H1 (cell line): ENCODE results near the gene NECAP2. TPM values are rescaled to one million over a fixed set of nuclear protein-coding genes. Genes with fewer than 3 reads are reported as not detected.

Experiments used
- CTCF ChIA-PET: fragments of 300-600 bp; sonication (Branson Sonifier 250); formaldehyde crosslinking; loops from one replicate; lab custom pipeline; 2021; ENCODE audit not compliant: partially characterized antibody; lab: Charles Lee
- POLR2A ChIA-PET: fragments of 300-600 bp; sonication (Branson Sonifier 250); formaldehyde crosslinking; loops from one replicate; lab custom pipeline; 2021; ENCODE audit warnings: inconsistent platforms; ENCODE audit not compliant: partially characterized antibody; lab: Charles Lee
- DNase-seq, 2 experiments: peaks; one replicate each; pipeline versions ENCODE4 v3.0.0 to v3.0.0-alpha.2; 2010 to 2022; ENCODE audit warnings: low spot score in 2 of 2, low read depth in 1 of 2, mixed read lengths in 1 of 2
- FAIRE-seq: peaks from 2 replicates; lab custom pipeline; 2011; peaks lifted over from hg19 to GRCh38; lab: Jason Lieb, UNC
- H2AFZ ChIP-seq: 2 replicates; pipeline ENCODE4 v1.8.1; 2012; ENCODE audit warnings: low read length, inconsistent platforms
- H2AK5ac ChIP-seq: 2 replicates; pipeline ENCODE4 v1.6.1; 2013; ENCODE audit warnings: low read depth, low read length
- H2BK120ac ChIP-seq: replicated peaks from 2 replicates; pipeline ENCODE3; 2013; ENCODE audit warnings: low read depth, low read length, inconsistent platforms
- H2BK12ac ChIP-seq: 2 replicates; pipeline ENCODE4 v1.6.1; 2013; ENCODE audit warnings: low read depth, low read length
- H2BK15ac ChIP-seq: 2 replicates; pipeline ENCODE4 v1.6.1; 2013; ENCODE audit warnings: low read length
- H2BK20ac ChIP-seq: 2 replicates; pipeline ENCODE4 v1.6.1; 2013; ENCODE audit warnings: low read length
- H2BK5ac ChIP-seq: 2 replicates; pipeline ENCODE4 v1.6.1; 2013; ENCODE audit warnings: low read depth, low read length
- H3K14ac ChIP-seq: 2 replicates; pipeline ENCODE4 v1.6.1; 2013; ENCODE audit warnings: inconsistent platforms; ENCODE audit not compliant: insufficient read length
- H3K18ac ChIP-seq: 2 replicates; pipeline ENCODE4 v1.6.1; 2013; ENCODE audit warnings: low read length; ENCODE audit errors: extremely low read depth
- H3K23ac ChIP-seq: 2 replicates; pipeline ENCODE4 v1.6.1; 2013; ENCODE audit warnings: inconsistent platforms; ENCODE audit not compliant: insufficient read length
- H3K23me2 ChIP-seq: 2 replicates; pipeline ENCODE4 v1.6.1; 2013; ENCODE audit warnings: low read depth, low read length
- H3K27ac ChIP-seq: 2 replicates; pipeline ENCODE4 v1.6.1; 2011; ENCODE audit warnings: low read depth, low read length, inconsistent platforms
- H3K27me3 ChIP-seq, 4 experiments: replicated peaks in 1 of 4; 1 replicate in 1 of 4; 2 replicates in 3 of 4; pipeline versions ENCODE4 v1.6.1 to v1.8.1; 2011 to 2013; ENCODE audit warnings: low read length in 3 of 4, mild to moderate bottlenecking in 3 of 4, inconsistent platforms in 2 of 4, mixed read lengths in 2 of 4, moderate library complexity in 1 of 4; ENCODE audit not compliant: control insufficient read depth in 3 of 4, insufficient read depth in 3 of 4; ENCODE audit errors: extremely low read depth in 1 of 4
- H3K36me3 ChIP-seq, 4 experiments: 2 replicates each; pipeline versions ENCODE4 v1.6.1 to v1.8.1; 2011 to 2013; ENCODE audit warnings: mild to moderate bottlenecking in 4 of 4, low read length in 3 of 4, moderate library complexity in 2 of 4, control low read depth in 1 of 4, inconsistent platforms in 1 of 4; ENCODE audit not compliant: insufficient read depth in 4 of 4, control insufficient read depth in 2 of 4
- H3K4ac ChIP-seq: replicated peaks from 2 replicates; pipeline ENCODE3; 2013; ENCODE audit warnings: low read length, low read depth, mixed read lengths, inconsistent platforms; ENCODE audit not compliant: insufficient read length
- H3K4me1 ChIP-seq, 4 experiments: replicated peaks in 1 of 4; 1 replicate in 1 of 4; 2 replicates in 3 of 4; pipeline versions ENCODE4 v1.6.1 to v1.8.1; 2011 to 2013; ENCODE audit warnings: low read length in 3 of 4, inconsistent platforms in 2 of 4, mixed read lengths in 1 of 4; ENCODE audit not compliant: insufficient read depth in 4 of 4, control insufficient read depth in 3 of 4
- H3K4me2 ChIP-seq, 2 experiments: 2 replicates each; pipeline versions ENCODE4 v1.6.1 to v1.8.1; 2011 to 2013; ENCODE audit warnings: low read depth in 2 of 2, low read length in 2 of 2, control low read depth in 1 of 2, inconsistent platforms in 1 of 2, mild to moderate bottlenecking in 1 of 2; ENCODE audit not compliant: insufficient read depth in 1 of 2
- H3K4me3 ChIP-seq, 4 experiments: fragments of 200-600, 300-600 bp in 1 of 4; sonication (generic), shearing (Covaris generic), sonication (Bioruptor Twin) in 1 of 4; 2 replicates each; pipeline versions ENCODE4 v1.5.1 to v1.8.1; 2011 to 2016; ENCODE audit warnings: low read length in 4 of 4, low read depth in 3 of 4, control low read depth in 2 of 4, inconsistent platforms in 2 of 4, mild to moderate bottlenecking in 2 of 4, mixed read lengths in 1 of 4, moderate library complexity in 1 of 4; ENCODE audit not compliant: insufficient read depth in 2 of 4; ENCODE audit errors: extremely low read depth in 1 of 4
- H3K56ac ChIP-seq: replicated peaks from 2 replicates; pipeline ENCODE3; 2013; ENCODE audit warnings: low read depth, mild to moderate bottlenecking, mixed read lengths, low read length, inconsistent platforms; ENCODE audit not compliant: insufficient read length
- H3K79me1 ChIP-seq: 2 replicates; pipeline ENCODE4 v1.6.1; 2013; ENCODE audit warnings: low read depth, low read length, control low read depth
- H3K79me2 ChIP-seq, 2 experiments: 2 replicates each; pipeline versions ENCODE4 v1.6.1 to v1.8.1; 2012 to 2013; ENCODE audit warnings: low read length in 2 of 2, mild to moderate bottlenecking in 2 of 2, inconsistent platforms in 1 of 2; ENCODE audit not compliant: insufficient read depth in 2 of 2, control insufficient read depth in 1 of 2
- H3K9ac ChIP-seq, 4 experiments: replicated peaks in 1 of 4; 1 replicate in 1 of 4; 2 replicates in 3 of 4; pipeline versions ENCODE4 v1.6.1 to v1.8.1; 2011 to 2013; ENCODE audit warnings: low read depth in 3 of 4, low read length in 3 of 4, control low read depth in 2 of 4, mild to moderate bottlenecking in 2 of 4, moderate library complexity in 2 of 4, inconsistent platforms in 1 of 4; ENCODE audit errors: extremely low read depth in 1 of 4
- H3K9me3 ChIP-seq, 2 experiments: 2 replicates each; pipeline versions ENCODE4 v1.6.1 to v1.8.1; 2012 to 2013; ENCODE audit warnings: mild to moderate bottlenecking in 2 of 2, moderate library complexity in 2 of 2, control low read depth in 1 of 2, inconsistent platforms in 1 of 2, low read depth in 1 of 2, low read length in 1 of 2, mixed read lengths in 1 of 2; ENCODE audit not compliant: insufficient read depth in 2 of 2
- H4K20me1 ChIP-seq, 2 experiments: replicated peaks in 1 of 2; 2 replicates each; pipeline versions ENCODE3 to v1.8.1; 2011 to 2013; ENCODE audit warnings: inconsistent platforms in 2 of 2, low read length in 2 of 2, mild to moderate bottlenecking in 1 of 2; ENCODE audit not compliant: insufficient read depth in 2 of 2, control insufficient read depth in 1 of 2
- H4K5ac ChIP-seq: 2 replicates; pipeline ENCODE4 v1.6.1; 2013; ENCODE audit warnings: low read length, low read depth, mixed read lengths, inconsistent platforms; ENCODE audit not compliant: insufficient read length
- H4K8ac ChIP-seq: 2 replicates; pipeline ENCODE4 v1.8.0; 2013; ENCODE audit warnings: mild to moderate bottlenecking, moderate library complexity, low read length, inconsistent platforms; ENCODE audit not compliant: insufficient read depth; ENCODE audit errors: extremely low read depth
- H4K91ac ChIP-seq: replicated peaks from 2 replicates; pipeline ENCODE3; 2013; ENCODE audit warnings: low read length, mixed read lengths, inconsistent platforms; ENCODE audit not compliant: insufficient read length
- CTBP2 ChIP-seq: IDR thresholded peaks from 2 replicates; pipeline ENCODE4 v1.7.0; 2011; ENCODE audit warnings: borderline replicate concordance, mild to moderate bottlenecking, moderate library complexity, mixed read lengths, low read length; ENCODE audit not compliant: insufficient read depth, insufficient read length
- EGR1 ChIP-seq: IDR thresholded peaks from 2 replicates; pipeline ENCODE4 v1.6.1; 2011; ENCODE audit warnings: low read depth, low read length, borderline replicate concordance
- RFX5 ChIP-seq: IDR thresholded peaks from 2 replicates; pipeline ENCODE4 v1.6.1; 2011; ENCODE audit warnings: low read depth, low read length, improper control_type of control experiment, borderline replicate concordance
- TEAD4 ChIP-seq: IDR thresholded peaks from 2 replicates; pipeline ENCODE4 v1.6.1; 2012; ENCODE audit warnings: low read depth, low read length, inconsistent platforms, mixed read lengths
- WGBS, 2 experiments: shearing (Covaris generic) in 1 of 2; methylation state at CpG; one replicate each; pipeline versions ENCODE4 v1.1.6 to v1.1.7; 2013 to 2015; ENCODE audit warnings: low lambda C conversion rate in 2 of 2, mixed read lengths in 2 of 2, inconsistent platforms in 1 of 2, low coverage in 1 of 2, missing lambda C conversion rate in 1 of 2; ENCODE audit not compliant: insufficient replicate concordance in 2 of 2, insufficient coverage in 1 of 2, insufficient read length in 1 of 2; ENCODE audit errors: extremely low coverage in 1 of 2, missing lambda C conversion rate in 1 of 2; 5-methylcytosine and 5-hydroxymethylcytosine counted together
- polyA plus RNA-seq, 7 experiments: library from polyadenylated mRNA; depleted of rRNA in 3 of 7; stranded (reverse) in 5 of 7; unstranded in 2 of 7; fragments of >200 nt in 5 of 7; fragments of 200-250 nt in 2 of 7; gene quantifications; 1 replicate in 5 of 7; 2 replicates in 1 of 7; 4 replicates in 1 of 7; pipeline versions ENCODE4 v1.2.1 to v1.2.3, GENCODE V29; 2011 to 2013; ENCODE audit warnings: missing spikeins in 2 of 7, mixed read lengths in 2 of 7
- total RNA-seq: library from RNA; stranded (reverse); fragmentation: NEBNext Ultra II Directional; extraction: Animal tissue kit (Norgen Biotek cat#: 25700); gene quantifications from 2 replicates; pipeline ENCODE4 v1.2.1, GENCODE V29; 2021

Gene NECAP2
- total and polyA plus RNA-seq, 2 of the 8 experiments (the other 6 are each of a cell fraction or from before 2014, with no cell fraction given) = 24.4 to 29.7 TPM

DNA sequence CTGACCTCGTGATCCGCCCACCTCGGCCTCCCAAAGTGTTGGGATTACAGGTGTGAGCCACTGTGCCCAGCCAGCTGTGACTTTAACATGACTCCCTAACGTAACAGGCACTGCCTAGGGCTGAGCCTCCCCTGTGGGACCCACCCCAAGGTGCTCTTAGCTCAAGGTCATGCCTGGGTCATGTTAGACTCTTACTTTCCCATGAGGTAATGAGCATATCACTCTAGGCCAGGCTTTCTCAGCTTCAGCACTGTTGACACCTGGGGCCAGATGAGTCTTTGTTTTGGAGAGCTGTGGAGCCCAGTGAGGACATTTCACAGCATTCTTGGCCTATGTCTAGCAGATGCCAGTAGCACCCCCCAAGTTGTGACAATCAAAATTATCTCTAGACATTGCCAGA, 4.5 kb downstream of the NECAP2 start:
- Histone ChIP-seq H3K79me1 (no peaks in the 10 kb centered on the region; the same call in 1 of the 2 replicates), H3K27me3 (peaks cover 0 to 4% (median 3%) of the 10 kb centered on the region in 4 experiments; a peak in 1 of 7 replicates), H2BK120ac (no peak overlapping the region), H4K8ac (no peak overlapping the region), H2BK5ac (no peak overlapping the region), H3K4me2 (no peak overlapping the region), H3K79me2 (no peaks in the 10 kb centered on the region; a peak in 1 of 4 replicates), H3K14ac (no peak overlapping the region), H2BK15ac (no peak overlapping the region), H3K56ac (no peak overlapping the region), H2AK5ac (no peak overlapping the region), H4K91ac (no peak overlapping the region), H2BK20ac (no peak overlapping the region), H3K23me2 (peaks cover 4% of the 10 kb centered on the region; the same call in 1 of the 2 replicates), H3K18ac (no peak overlapping the region), H4K20me1 (peaks cover 13 to 20% of the 10 kb centered on the region in 2 experiments), H3K23ac (no peak overlapping the region), H3K4me1 (peaks cover 0 to 2% (median 0%) of the 10 kb centered on the region in 4 experiments; a peak in 3 of 7 replicates), H2AFZ (no peak overlapping the region), H3K9me3 (no peaks in the 10 kb centered on the region), H3K4ac (no peak overlapping the region), H3K36me3 (peaks cover 4 to 35% (median 14%) of the 10 kb centered on the region in 4 experiments; a peak in 6 of 8 replicates), H2BK12ac (no peak overlapping the region), H3K9ac (no peak overlapping the region), H3K27ac (no peak overlapping the region), H4K5ac (no peak overlapping the region), H3K4me3 (no peak overlapping the region)
- POLR2A ChIA-PET = interaction anchor here (1.0 kb wide), 1 partner anchor 45 kb away, joined by 3 read pairs; no protein-coding TSS in a partner anchor
- 100% methylated on average over 4 of the region's 4 CpGs; no CpG with 5 or more reads in 1 of the 2 experiments for WGBS, 2 experiments
- DNase-seq (no peak), FAIRE-seq (no peak)
- CTCF ChIA-PET = interaction anchor here (0.6 to 1.0 kb wide), 2 partner anchors 11 to 147 kb away, joined by 3 to 5 read pairs; no protein-coding TSS in a partner anchor
- TF ChIP-seq RFX5 (no peak), EGR1 (no peak), CTBP2 (no peak), TEAD4 (no peak)
